ENCODE results near the gene NTN4. TPM values are rescaled to one million over a fixed set of nuclear protein-coding genes. Genes with fewer than 3 reads are reported as not detected.

NTN4 gene
- total RNA-seq, 4 donors from 2014 or later, result 5.0 to 22.5 (median 12.4) TPM

GRCh38 chr12:95629392-95629791 is 161.2 kb downstream of the NTN4 start:
- DNase-seq, result no peak
- Histone ChIP-seq H3K4me1 (peaks cover 7 to 60% (median 12%) of the 10 kb centered on the region in 3 donors), H3K27me3 (no peaks in the 10 kb centered on the region), H3K27ac (peak overlapping the region in 2 of 4 donors; percentile 3 to 41), H3K9me3 (no peaks in the 10 kb centered on the region), H3K4me3 (no peak overlapping the region), H3K36me3 (no peaks in the 10 kb centered on the region)
- intact Hi-C loops (cut with DNase I), result no loop called here
- 38 to 44% methylated on average over 3 of the region's 3 CpGs for WGBS, 2 donors
- TF ChIP-seq POLR2A (IDR thresholded peaks at IDR 0.05), result no peak
- TF ChIP-seq, protein P1, sequence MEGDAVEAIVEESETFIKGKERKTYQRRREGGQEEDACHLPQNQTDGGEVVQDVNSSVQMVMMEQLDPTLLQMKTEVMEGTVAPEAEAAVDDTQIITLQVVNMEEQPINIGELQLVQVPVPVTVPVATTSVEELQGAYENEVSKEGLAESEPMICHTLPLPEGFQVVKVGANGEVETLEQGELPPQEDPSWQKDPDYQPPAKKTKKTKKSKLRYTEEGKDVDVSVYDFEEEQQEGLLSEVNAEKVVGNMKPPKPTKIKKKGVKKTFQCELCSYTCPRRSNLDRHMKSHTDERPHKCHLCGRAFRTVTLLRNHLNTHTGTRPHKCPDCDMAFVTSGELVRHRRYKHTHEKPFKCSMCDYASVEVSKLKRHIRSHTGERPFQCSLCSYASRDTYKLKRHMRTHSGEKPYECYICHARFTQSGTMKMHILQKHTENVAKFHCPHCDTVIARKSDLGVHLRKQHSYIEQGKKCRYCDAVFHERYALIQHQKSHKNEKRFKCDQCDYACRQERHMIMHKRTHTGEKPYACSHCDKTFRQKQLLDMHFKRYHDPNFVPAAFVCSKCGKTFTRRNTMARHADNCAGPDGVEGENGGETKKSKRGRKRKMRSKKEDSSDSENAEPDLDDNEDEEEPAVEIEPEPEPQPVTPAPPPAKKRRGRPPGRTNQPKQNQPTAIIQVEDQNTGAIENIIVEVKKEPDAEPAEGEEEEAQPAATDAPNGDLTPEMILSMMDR (IDR thresholded peaks at IDR 0.05), result no peak

GRCh38 chr12:95626854-95627253 is 163.7 kb downstream of the NTN4 start:
- H3K4me3 ChIP-seq, result no peak overlapping the region
- no peaks in the 10 kb centered on the region for H3K36me3 ChIP-seq
- 37 to 75% methylated on average over 5 of the region's 5 CpGs for WGBS, 2 donors
- TF ChIP-seq, protein P1 (IDR thresholded peaks at IDR 0.05), result no peak
- DNase-seq, result no peak
- H3K27me3 ChIP-seq, result no peaks in the 10 kb centered on the region
- H3K27ac ChIP-seq, result no peak overlapping the region
- H3K4me1 ChIP-seq, result peaks cover 0 to 44% (median 8%) of the 10 kb centered on the region in 3 donors
- intact Hi-C loops (cut with DNase I), result no loop called here
- no peaks in the 10 kb centered on the region for H3K9me3 ChIP-seq

DNA sequence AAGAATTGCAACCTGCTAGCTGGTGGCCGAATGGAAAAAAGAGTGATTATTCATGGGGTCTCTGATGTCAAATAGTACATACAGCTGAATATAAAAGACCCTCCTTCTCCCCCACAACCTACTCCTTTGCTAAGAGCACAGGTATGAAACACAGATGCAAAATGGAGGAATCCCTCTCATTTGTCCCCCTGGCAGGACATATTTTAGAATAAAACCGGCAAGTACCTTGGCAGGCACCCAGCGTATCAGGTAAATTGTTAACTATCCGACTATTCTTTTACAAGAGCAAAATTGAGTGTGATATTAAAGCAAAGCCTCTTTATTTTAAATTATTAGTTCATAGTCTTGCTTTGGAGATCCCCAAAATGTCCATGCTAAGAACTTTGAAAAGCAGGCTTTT is 165.6 kb downstream of the NTN4 start:
- DNase-seq, result no peak
- H3K4me3 ChIP-seq, result no peak overlapping the region
- H3K9me3 ChIP-seq, result no peaks in the 10 kb centered on the region
- no peak for TF ChIP-seq POLR2A (IDR thresholded peaks at IDR 0.05)
- TF ChIP-seq, protein P1 (IDR thresholded peaks at IDR 0.05), result no peak
- peak overlapping the region in 2 of 4 donors; percentile 42 to 49 for H3K27ac ChIP-seq
- no peaks in the 10 kb centered on the region for H3K27me3 ChIP-seq
- peaks cover 0 to 42% (median 8%) of the 10 kb centered on the region in 3 donors for H3K4me1 ChIP-seq
- 61 to 69% methylated on average over 4 of the region's 4 CpGs for WGBS, 2 donors
- intact Hi-C loops (cut with DNase I), result no loop called here
- no peaks in the 10 kb centered on the region for H3K36me3 ChIP-seq

- H3K27me3 ChIP-seq, result no peaks in the 10 kb centered on the region
- peak overlapping the region in 3 of 4 donors; percentile 20 to 67 (median 42) for H3K27ac ChIP-seq
- intact Hi-C loops (cut with DNase I), result loop anchor here (5.0 kb wide), 1 partner anchor 188 kb away; no protein-coding TSS in a partner anchor
- H3K4me1 ChIP-seq, result peaks cover 0 to 38% (median 8%) of the 10 kb centered on the region in 3 donors
- no peak for DNase-seq
- H3K9me3 ChIP-seq, result no peaks in the 10 kb centered on the region
- H3K4me3 ChIP-seq, result no peak overlapping the region
- no peak for TF ChIP-seq POLR2A (IDR thresholded peaks at IDR 0.05)
- TF ChIP-seq, protein P1 (IDR thresholded peaks at IDR 0.05), result no peak
- H3K36me3 ChIP-seq, result no peaks in the 10 kb centered on the region
- 50 to 58% methylated on average over 7 of the region's 7 CpGs for WGBS, 2 donors
These were observed 166.0 kb downstream of the NTN4 start for GRCh38 chr12:95624589-95624988.

GRCh38 chr12:95623554-95624170 is 166.9 kb downstream of the NTN4 start:
- TF ChIP-seq, protein P1 (IDR thresholded peaks at IDR 0.05), result peak; percentile 14 to 80 (median 69)
- no peak for TF ChIP-seq POLR2A (IDR thresholded peaks at IDR 0.05)
- Histone ChIP-seq H3K36me3 (no peaks in the 10 kb centered on the region), H3K27ac (peak overlapping the region in 3 of 4 donors; percentile 20 to 67 (median 42)), H3K4me3 (no peak overlapping the region), H3K9me3 (no peaks in the 10 kb centered on the region), H3K4me1 (peaks cover 0 to 29% (median 8%) of the 10 kb centered on the region in 3 donors), H3K27me3 (no peaks in the 10 kb centered on the region)
- no peak for DNase-seq
- WGBS, 2 donors, result 68 to 71% methylated on average over 16 to 18 of the region's 18 CpGs
- intact Hi-C loops (cut with DNase I), result loop anchor here (5.0 kb wide), 1 partner anchor 189 kb away; no protein-coding TSS in a partner anchor

Data from esophagus squamous epithelium (tissue), 5 donors.